GM06990 (cell line): ENCODE data around the gene SLC30A7.
A peak's percentile ranks its signal among the peaks of the same experiment; 100 is the strongest.

ENCODE experiments used
- DNase-seq: peaks from one replicate; pipeline ENCODE4 v3.0.0-alpha.2; 2011; ENCODE audit not compliant: insufficient read length; ENCODE audit errors: extremely low read depth
- H3K27me3 ChIP-seq: replicated peaks from 2 replicates; pipeline ENCODE4 v1.6.0; 2011; ENCODE audit warnings: low read length; ENCODE audit not compliant: control insufficient read depth, insufficient read depth
- H3K36me3 ChIP-seq: 2 replicates; pipeline ENCODE4 v1.5.1; 2011; ENCODE audit warnings: low read length; ENCODE audit not compliant: control insufficient read depth, insufficient read depth
- H3K4me3 ChIP-seq: replicated peaks from 2 replicates; pipeline ENCODE4 v1.5.1; 2011; ENCODE audit warnings: low read depth, mild to moderate bottlenecking, control low read depth, low read length
- CTCF ChIP-seq: IDR thresholded peaks from 2 replicates; pipeline ENCODE4 v1.5.1; 2011; ENCODE audit warnings: low read length, control low read depth, mild to moderate bottlenecking, inconsistent platforms; ENCODE audit not compliant: insufficient read depth, poor library complexity, severe bottlenecking

The SLC30A7 gene

GRCh38 chr1:100893718-100894117, 2.2 kb upstream of the SLC30A7 start:
- no peak for TF ChIP-seq CTCF
- Histone ChIP-seq H3K36me3 (no peaks in the 10 kb centered on the region), H3K27me3 (no peaks in the 10 kb centered on the region), H3K4me3 (peak overlapping the region; percentile 84)
- DNase-seq: no peak

- no peak for TF ChIP-seq CTCF
- peak; percentile 66 for DNase-seq
- H3K36me3 ChIP-seq: no peaks in the 10 kb centered on the region
- peak within 1 kb of the TSS; percentile 84 for H3K4me3 ChIP-seq
- H3K27me3 ChIP-seq: no peaks in the 10 kb centered on the region
Observed at GRCh38 chr1:100894603-100895539, 1.0 kb upstream of the SLC30A7 start, which contains the start of gene EXTL2. Gene EXTL2 (minus strand): TSS chr1:100894842. CDS start chr1:100888757, 6,085 bp downstream.

GRCh38 chr1:100896481-100896982, 642 bp downstream of the SLC30A7 start:
- Histone ChIP-seq H3K36me3 (no peaks in the 10 kb centered on the region), H3K4me3 (peak overlapping the region; percentile 84), H3K27me3 (no peaks in the 10 kb centered on the region)
- peak; percentile 54 for DNase-seq
- TF ChIP-seq CTCF: no peak

- no peak overlapping the region for H3K4me3 ChIP-seq
Observed at GRCh38 chr1:100902365-100902764, 6.5 kb downstream of the SLC30A7 start.

GRCh38 chr1:100903777-100904176, 7.9 kb downstream of the SLC30A7 start:
- no peak for DNase-seq
- TF ChIP-seq CTCF: no peak
- H3K27me3 ChIP-seq: no peaks in the 10 kb centered on the region
- no peak overlapping the region for H3K4me3 ChIP-seq
- peaks cover 6% of the 10 kb centered on the region for H3K36me3 ChIP-seq

More at GRCh38 chr1:100902365-100902764, 6.5 kb downstream of the SLC30A7 start:
- TF ChIP-seq CTCF: no peak
- DNase-seq: no peak
- peaks cover 6% of the 10 kb centered on the region for H3K36me3 ChIP-seq
- no peaks in the 10 kb centered on the region for H3K27me3 ChIP-seq
